Fibroblast of villous mesenchyme (primary cell): Measurements from ENCODE around the gene EHF. TPM values are rescaled to one million over a fixed set of nuclear protein-coding genes. Genes with fewer than 3 reads are reported as not detected.

Experiments
- DNase-seq: peaks from one replicate; pipeline ENCODE4 v3.0.0-alpha.2; 2010; ENCODE audit warnings: low read depth
- H3K4me3 ChIP-seq: 2 replicates; pipeline ENCODE4 v1.5.1; 2011; ENCODE audit warnings: low read depth, mild to moderate bottlenecking, low read length
- total RNA-seq: library from RNA; depleted of rRNA; stranded (reverse); fragments of >200 nt; gene quantifications from 2 replicates; pipeline ENCODE4 v1.2.3, GENCODE V29; 2012
- TF ChIP-seq, protein P1 (sequence below): IDR thresholded peaks from 2 replicates; pipeline ENCODE4 v1.5.1; 2012; ENCODE audit warnings: low read depth, mild to moderate bottlenecking, low read length; ENCODE audit not compliant: insufficient read depth

EHF gene
- total RNA-seq, 1 donor, result not detected

DNA sequence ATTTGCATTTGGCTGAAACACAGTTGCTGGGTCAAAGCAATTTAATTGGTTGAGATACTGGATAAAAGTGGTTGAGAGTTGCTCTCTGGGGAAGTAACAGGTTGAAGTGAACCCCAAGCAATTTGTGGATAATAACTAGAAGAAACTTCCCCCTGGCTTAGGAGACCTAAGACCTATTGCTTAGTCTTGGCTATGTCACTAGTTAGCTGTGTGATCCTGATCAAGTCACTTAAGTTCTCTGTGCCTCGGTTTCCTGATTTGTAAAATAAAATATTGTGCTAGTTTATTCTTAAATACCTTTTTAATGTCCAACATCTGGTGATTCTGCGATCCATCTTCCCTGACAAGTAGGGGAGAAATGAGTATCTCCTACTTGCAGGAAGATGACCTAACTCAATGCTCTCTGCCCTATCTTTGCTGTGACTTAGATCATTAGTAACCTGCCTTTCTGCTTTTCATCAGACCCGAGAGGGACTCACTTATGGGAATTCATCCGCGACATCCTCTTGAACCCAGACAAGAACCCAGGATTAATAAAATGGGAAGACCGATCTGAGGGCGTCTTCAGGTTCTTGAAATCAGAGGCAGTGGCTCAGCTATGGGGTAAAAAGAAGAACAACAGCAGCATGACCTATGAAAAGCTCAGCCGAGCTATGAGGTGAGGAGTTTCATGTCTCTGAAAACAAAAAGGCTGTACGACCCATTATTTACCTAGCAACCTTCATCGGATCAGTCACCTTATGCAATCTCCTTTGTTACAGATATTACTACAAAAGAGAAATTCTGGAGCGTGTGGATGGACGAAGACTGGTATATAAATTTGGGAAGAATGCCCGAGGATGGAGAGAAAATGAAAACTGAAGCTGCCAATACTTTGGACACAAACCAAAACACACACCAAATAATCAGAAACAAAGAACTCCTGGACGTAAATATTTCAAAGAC lies 37.5 kb downstream of the EHF start:
- TF ChIP-seq, protein P1, sequence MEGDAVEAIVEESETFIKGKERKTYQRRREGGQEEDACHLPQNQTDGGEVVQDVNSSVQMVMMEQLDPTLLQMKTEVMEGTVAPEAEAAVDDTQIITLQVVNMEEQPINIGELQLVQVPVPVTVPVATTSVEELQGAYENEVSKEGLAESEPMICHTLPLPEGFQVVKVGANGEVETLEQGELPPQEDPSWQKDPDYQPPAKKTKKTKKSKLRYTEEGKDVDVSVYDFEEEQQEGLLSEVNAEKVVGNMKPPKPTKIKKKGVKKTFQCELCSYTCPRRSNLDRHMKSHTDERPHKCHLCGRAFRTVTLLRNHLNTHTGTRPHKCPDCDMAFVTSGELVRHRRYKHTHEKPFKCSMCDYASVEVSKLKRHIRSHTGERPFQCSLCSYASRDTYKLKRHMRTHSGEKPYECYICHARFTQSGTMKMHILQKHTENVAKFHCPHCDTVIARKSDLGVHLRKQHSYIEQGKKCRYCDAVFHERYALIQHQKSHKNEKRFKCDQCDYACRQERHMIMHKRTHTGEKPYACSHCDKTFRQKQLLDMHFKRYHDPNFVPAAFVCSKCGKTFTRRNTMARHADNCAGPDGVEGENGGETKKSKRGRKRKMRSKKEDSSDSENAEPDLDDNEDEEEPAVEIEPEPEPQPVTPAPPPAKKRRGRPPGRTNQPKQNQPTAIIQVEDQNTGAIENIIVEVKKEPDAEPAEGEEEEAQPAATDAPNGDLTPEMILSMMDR, result no peak
- DNase-seq, result no peak
- no peak overlapping the region for H3K4me3 ChIP-seq

DNA sequence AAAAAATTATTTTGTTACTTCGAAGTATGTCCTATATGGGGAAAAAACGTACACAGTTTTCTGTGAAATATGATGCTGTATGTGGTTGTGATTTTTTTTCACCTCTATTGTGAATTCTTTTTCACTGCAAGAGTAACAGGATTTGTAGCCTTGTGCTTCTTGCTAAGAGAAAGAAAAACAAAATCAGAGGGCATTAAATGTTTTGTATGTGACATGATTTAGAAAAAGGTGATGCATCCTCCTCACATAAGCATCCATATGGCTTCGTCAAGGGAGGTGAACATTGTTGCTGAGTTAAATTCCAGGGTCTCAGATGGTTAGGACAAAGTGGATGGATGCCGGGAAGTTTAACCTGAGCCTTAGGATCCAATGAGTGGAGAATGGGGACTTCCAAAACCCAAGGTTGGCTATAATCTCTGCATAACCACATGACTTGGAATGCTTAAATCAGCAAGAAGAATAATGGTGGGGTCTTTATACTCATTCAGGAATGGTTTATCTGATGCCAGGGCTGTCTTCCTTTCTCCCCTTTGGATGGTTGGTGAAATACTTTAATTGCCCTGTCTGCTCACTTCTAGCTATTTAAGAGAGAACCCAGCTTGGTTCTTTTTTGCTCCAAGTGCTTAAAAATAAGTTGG lies 38.3 kb downstream of the EHF start:
- TF ChIP-seq, protein P1, result no peak
- H3K4me3 ChIP-seq, result no peak overlapping the region
- DNase-seq, result no peak

DNA sequence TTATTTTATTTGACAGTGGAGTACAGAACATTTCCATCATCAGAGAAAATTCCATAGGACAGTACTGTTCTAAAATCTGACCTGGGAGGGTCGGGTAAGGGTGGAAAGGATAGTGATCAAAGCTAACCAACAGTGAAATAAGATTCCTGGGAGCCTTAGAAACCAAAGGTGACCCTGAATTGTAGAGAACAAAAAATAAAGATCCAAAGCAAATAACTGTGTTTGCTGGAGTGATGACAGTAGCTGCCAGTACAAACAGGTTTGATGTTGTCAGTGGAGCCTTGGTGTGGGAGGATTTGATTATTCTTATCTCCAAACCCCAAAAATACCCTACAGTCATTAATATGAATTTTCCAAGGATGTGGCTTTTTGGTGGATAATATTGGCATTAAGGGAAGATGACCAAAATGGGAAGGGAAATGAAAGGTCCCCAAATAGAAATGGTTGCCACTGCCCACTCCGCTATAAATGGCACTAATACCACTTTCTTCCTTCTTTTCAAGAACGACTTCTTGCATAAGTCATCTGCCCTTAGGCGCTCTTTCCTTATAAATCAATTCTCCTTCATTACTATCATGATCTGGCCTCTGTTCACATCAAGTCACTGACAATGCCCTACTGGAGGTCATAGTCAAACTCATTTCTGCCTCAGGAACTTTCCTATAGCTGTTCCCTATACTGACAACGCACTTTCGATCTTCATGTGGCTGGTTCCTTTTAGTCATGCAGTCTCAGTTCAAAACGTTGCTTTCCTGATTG lies 44.4 kb downstream of the EHF start:
- TF ChIP-seq, protein P1, result no peak
- H3K4me3 ChIP-seq, result no peak overlapping the region
- no peak for DNase-seq

DNA sequence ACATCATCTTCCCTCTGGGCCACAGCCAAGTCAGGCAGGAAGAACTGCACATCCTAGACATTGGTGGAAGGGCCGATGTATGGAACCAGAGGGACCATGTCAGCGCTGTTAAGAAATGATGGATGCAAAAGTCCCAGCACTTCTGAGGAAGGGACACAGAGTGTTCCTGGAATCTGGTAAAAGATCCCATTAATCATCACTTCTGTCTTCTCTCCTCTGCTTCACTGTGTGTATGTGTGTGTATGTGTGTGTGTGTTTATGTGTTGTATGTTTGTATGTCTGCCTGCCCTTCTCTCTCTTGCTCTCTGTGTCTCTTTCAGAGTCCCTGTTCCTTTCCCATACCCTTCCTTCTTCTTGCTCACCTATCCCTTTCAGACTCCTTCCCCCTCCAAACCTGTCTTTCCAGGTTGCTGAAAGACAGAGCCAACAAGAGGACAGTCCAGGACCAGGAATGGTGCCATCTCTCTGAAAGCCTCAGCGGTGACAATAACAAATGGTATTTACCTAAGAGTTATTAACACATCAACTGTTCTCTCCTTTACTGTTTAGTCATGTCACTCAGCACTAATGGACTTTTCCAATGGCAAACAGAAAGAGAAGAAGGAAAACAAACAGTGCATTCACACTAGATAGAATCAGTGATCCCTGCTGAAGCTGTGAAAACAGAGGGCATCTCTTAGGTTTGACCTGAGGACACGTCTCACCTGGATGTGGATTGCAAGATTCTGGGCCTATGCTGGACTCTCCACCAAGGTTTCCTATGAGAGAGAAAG lies 47.1 kb downstream of the EHF start:
- H3K4me3 ChIP-seq, result no peak overlapping the region
- no peak for DNase-seq
- TF ChIP-seq, protein P1, result no peak

DNA sequence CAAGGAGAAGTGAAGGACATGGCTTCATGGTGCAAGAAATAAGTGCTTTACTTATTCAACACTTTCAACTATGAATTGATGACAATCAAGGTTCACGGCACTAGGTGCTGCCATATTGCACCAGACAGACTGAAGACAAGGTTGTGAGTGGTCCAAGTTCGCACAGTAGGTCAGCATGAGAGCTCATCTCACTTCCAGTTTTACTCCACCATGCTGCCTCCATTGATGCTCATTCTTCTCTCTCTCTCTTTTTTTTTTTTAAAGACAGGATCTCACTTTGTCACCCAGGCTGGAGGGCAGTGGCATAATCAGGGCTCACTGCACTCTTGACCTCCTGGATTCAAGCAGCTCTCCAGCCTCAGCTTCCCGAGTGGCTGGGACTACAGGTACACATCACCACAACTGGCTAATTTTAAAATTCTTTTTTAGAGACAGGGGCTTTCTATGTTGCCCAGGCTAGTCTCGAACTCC lies 47.7 kb downstream of the EHF start:
- TF ChIP-seq, protein P1, result no peak
- no peak for DNase-seq
- H3K4me3 ChIP-seq, result no peak overlapping the region

DNA sequence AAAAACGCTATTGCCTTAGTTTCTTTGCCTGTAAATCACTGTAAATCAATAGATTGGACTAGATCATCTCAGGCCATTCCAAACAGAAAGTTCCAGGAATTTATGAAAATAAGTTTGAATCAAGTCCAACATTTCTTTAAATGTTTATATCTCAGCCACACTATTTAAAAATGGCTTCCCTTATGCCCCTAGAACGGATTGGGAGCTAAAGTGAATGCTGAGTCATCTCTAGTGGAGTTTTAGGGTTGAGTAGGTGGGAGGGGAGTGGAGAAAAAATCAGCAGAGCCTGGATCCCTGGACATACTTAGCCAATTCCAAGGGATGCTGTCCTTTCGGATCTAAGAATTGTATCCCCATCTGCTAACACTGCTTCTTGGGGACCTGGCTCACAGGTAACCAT lies 48.6 kb downstream of the EHF start:
- no peak for DNase-seq
- H3K4me3 ChIP-seq, result no peak overlapping the region
- TF ChIP-seq, protein P1, result no peak
